GM12892 (cell line): Measurements from ENCODE around the gene FBXL22.

ENCODE experiments used
- POLR2AphosphoS5 ChIP-seq: IDR thresholded peaks from 2 replicates; pipeline ENCODE4 v1.6.1; 2011; ENCODE audit warnings: low read depth, low read length, control low read depth
- TAF1 ChIP-seq: IDR thresholded peaks from 2 replicates; pipeline ENCODE4 v1.6.1; 2011; ENCODE audit warnings: low read depth, mild to moderate bottlenecking, control low read depth, low read length, borderline replicate concordance

DNA sequence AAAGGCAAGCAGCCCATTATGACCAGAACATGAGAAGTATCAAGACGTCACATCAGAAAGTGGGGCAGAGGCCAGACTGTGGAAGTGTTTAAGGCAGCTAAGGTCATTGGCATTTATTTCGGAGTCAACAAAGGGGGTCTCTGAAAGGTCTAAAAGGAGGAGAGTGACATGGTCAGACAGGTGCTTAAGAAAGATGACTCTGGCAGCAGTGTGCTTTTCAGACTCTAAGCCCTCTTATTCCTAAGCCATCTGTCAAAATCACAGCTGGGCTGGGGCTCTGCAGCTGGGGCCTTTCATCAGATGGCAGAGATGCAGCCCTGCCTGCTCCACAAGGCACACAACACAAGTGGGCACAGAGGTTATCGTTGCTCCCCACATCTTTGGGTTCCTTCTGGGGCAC is 14.0 kb downstream of the FBXL22 start:
- TF ChIP-seq POLR2AphosphoS5, result no peak
- TF ChIP-seq TAF1, result no peak
